CD4-positive, alpha-beta T cell treated with Interleukin-17A for 4 hours (primary cell): Measurements from ENCODE around the gene MGRN1.

ENCODE experiments used
- DNase-seq: peaks from one replicate; pipeline ENCODE4 v3.0.0-alpha.2; 2020; ENCODE audit warnings: mixed read lengths

MGRN1 gene

GRCh38 chr16:4625560-4626159, 1.0 kb downstream of the MGRN1 start:
- no peak for DNase-seq

- DNase-seq: no peak
Observed at GRCh38 chr16:4626396-4626795, 1.8 kb downstream of the MGRN1 start.

DNA sequence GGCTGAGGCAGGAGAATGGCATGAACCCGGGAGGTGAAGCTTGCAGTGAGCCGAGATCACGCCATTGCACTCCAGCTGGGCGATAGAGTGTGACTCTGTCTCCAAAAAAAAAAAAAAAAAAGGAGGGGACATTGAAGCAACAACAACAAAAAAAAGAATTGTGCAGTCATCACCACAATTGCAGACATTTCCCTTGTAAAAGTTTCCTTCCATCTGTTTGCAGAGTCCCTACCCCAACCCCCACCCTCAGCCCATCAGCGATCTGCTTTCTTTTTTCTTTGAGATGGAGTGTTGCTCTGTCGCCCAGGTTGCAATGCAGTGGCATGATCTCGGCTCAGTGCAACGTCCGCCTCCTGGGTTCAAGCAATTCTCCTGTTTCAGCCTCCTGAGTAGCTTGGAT, 3.7 kb downstream of the MGRN1 start:
- DNase-seq: no peak

- DNase-seq: no peak
Observed at GRCh38 chr16:4631444-4631843, 6.8 kb downstream of the MGRN1 start.

DNA sequence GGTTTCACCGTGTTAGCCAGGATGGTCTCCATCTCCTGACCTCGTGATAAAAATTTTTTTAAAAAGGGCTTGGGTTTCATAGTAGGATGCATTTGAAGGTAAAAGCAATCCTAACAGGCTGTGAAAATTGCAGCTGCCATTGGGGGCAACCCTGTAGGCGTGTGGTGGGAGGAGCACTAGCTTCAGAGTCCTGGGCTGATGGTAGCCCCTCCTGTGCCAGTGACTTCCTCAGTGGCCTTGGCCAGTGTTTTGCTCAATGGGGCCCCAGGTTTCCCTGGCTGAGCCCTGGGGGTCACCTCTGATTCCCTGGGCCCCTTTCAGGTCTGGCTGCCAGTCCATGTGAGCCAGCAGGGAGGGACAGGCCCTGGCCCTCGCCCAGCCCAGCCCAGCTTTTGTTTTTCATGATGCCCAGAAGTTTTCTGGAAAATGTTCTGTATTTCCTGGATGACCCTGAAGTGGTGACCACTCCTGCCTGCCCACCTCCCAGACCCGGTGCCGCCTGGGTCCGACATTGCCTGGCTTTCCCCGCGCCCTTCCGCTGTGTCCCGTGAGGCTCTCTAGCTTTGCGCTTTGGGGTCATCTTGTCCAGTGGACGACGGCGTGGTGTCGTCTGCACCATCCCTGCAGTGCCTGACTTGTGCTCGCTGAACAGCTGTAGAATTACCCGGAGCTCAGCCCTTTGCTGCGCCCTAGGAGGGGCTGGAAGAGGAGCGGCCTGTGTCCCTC, 9.4 kb downstream of the MGRN1 start:
- no peak for DNase-seq

DNA sequence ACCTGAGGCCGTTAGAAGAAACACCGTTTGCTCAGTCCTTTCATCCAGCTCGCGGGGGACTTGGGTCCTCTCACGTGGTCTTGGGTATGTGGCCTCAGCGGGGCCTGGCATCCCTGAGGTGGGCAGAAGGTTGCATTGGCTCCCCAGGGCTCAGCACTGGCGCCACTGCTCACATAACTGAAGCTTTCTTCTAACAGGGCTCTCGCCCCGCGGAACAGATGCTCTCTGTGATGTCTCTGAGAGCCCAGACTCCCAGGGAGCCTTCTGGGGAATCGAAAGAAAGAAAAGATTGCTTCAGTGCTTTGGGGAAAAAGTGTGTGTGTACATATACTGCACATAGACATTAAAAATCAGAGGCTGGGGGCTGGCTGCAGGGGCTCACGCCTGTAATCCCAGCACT, 10.1 kb downstream of the MGRN1 start:
- DNase-seq: no peak

GRCh38 chr16:4636196-4636595, 11.6 kb downstream of the MGRN1 start:
- no peak for DNase-seq

DNA sequence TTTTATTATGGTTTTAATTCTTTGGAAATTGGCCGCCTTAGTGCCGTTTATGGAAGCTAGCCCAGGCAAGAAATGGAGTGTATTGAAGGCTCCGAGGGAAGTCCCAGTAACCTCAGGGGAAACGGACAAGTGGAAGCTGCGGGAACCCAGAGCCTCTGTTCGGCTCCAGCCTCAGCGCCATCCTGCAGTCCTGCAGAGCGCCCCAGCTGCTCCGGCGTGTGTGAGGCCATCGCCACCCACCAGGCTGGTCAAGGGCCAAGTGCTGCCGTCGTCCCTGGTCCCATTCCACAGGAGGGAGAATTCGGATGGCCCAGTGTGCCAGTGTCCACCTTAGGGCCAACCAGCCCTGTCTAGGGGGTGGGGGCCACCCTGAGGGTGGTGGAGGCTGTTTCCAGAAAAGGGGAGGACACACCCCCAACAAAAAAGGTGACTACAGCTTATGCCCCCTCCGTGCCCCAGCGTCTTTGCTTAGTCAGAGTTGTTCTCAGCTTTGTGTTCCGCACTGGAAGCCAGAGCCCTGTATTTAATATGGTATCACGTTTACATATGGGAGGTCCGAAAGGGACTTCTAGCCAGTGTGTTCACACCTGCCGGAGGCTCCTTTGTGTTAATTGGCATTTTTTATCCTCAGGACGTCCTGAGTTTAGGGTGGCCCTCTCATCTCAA, 13.0 kb downstream of the MGRN1 start:
- DNase-seq: no peak

DNA sequence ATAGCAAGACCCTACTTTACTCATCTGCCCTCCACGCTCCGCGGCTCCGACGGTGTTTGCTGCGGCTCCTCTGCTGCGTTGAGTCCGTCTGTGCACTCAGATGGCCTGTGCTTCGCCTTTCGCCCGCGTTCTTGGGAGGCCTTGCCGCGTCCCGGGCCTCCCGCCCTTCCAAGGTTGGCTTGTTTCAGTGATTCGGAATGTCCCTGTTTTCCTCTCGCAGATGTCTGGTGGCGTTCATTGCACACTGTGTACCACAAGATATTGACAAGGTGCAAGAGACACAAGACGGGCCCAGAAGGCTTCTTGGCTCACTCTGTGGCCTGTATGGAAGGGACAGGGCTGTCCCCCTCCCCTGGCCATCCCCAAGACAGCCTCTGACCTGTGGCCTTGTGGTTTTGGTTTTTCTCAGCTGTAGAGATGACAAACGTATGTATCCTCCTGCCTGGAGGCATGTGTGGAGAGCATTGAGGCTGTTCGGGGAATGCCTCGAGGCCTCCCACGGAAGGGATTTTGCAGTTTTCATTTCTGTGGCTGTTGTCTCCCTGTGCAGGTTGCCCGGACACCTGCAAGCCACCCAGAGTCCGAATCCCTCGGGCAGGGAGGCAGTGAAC, 15.4 kb downstream of the MGRN1 start:
- DNase-seq: no peak

- no peak for DNase-seq
Observed at GRCh38 chr16:4640572-4641305, 16.1 kb downstream of the MGRN1 start.

DNA sequence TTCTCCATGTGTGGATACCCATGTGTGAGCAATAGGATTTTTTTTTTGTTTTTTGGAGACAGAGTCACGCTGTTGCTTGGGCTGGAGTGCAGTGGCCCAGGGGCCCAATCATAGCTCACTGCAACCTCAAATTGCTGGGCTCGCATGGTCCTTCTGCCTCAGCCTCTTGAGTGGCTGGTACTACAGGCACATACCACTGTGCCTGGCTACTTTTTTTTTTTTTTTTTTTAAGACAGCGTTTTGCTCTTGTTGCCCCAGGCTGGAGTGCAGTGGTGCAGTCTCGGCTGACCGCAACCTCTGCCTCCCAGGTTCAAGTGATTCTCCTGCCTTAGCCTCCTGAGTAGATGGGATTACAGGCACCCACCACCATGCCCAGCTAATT, 16.7 kb downstream of the MGRN1 start:
- DNase-seq: no peak

- no peak for DNase-seq
Observed at GRCh38 chr16:4641895-4642294, 17.3 kb downstream of the MGRN1 start.

- DNase-seq: peak; percentile 30
Observed at GRCh38 chr16:4646773-4647643, 22.4 kb downstream of the MGRN1 start.

DNA sequence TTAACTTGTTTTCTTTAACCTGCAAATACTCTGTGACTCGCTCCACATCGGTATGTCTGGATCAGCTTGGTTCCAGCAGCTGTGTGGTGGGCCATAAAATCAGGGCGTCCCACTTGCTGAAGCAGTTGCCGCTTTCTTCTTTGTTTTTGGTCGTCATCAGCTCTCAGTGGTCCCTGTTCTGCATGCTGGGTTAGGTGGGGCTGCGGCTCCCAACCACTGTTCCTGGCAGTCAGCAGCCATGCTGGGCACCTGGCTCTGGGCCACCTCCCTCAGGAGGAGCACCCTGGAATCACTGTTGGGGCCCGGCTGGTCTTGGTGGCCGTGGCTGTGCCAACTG, 23.0 kb downstream of the MGRN1 start:
- DNase-seq: no peak

DNA sequence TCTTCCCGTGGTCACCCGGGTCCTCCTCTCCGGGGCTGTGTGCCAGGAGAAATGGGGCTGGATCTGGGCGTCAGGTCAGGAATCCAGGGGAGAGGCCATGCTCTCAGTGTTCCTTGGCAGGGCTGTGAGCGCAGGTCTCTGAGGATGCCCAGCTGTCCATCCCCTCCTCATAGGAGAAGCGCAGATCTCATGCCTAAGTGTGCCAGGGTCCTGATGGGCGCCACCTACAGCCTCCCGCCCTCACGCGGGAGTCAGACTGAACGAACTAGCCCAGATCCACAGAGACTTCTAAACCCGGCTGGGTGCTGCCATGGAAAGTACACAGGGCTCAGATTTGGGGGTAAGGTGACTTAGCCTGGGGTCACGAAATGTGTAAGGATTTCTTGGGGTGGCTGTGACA, 24.3 kb downstream of the MGRN1 start:
- DNase-seq: no peak

- DNase-seq: peak; percentile 28
Observed at GRCh38 chr16:4649744-4650442, 25.3 kb downstream of the MGRN1 start.

DNA sequence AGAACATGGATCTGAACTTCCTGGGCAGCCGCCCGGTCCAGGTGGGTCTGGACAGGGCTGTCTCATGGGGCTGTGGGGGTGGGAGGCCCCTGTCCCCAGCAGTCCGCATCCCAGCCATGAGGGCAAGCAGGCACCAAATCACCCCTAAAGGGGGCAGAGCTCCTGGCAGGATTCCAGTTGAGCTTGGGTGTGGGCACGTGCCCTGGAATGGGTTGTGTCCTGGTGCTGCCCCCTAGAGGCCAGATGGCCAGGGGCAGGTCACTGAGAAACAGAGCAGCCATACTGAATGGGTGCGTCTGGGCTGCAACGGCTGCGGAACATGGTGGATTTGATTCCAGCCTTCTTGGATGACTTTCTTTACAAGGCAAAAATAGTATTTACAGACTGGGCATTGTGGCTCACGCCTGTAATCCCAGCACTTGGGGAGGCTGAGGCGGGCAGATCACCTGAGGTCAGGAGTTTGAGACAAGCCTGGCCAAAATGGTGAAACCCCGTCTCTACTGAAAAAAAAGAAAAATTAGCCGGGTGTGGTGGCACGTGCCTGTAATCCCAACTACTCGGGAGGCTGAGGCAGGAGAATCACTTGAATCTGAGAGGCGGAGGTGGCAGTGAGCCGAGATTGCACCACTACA, 25.9 kb downstream of the MGRN1 start:
- DNase-seq: peak; percentile 81

GRCh38 chr16:4651827-4652226, 27.2 kb downstream of the MGRN1 start:
- no peak for DNase-seq

DNA sequence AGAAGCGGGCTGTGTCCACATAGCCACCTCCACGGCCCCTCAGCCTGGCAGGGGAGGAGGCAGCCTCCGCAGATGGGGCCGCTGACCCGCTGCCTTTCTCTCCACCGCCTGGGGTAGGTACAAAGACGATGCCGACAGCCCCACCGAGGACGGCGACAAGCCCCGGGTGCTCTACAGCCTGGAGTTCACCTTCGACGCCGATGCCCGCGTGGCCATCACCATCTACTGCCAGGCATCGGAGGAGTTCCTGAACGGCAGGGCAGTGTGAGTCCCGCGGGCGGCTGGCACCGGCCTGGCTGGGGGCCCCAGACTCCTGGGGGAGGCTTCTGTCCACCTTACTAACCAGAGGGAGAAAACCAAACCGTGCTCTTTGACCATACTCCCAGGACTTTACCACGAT, 27.9 kb downstream of the MGRN1 start:
- DNase-seq: no peak

DNA sequence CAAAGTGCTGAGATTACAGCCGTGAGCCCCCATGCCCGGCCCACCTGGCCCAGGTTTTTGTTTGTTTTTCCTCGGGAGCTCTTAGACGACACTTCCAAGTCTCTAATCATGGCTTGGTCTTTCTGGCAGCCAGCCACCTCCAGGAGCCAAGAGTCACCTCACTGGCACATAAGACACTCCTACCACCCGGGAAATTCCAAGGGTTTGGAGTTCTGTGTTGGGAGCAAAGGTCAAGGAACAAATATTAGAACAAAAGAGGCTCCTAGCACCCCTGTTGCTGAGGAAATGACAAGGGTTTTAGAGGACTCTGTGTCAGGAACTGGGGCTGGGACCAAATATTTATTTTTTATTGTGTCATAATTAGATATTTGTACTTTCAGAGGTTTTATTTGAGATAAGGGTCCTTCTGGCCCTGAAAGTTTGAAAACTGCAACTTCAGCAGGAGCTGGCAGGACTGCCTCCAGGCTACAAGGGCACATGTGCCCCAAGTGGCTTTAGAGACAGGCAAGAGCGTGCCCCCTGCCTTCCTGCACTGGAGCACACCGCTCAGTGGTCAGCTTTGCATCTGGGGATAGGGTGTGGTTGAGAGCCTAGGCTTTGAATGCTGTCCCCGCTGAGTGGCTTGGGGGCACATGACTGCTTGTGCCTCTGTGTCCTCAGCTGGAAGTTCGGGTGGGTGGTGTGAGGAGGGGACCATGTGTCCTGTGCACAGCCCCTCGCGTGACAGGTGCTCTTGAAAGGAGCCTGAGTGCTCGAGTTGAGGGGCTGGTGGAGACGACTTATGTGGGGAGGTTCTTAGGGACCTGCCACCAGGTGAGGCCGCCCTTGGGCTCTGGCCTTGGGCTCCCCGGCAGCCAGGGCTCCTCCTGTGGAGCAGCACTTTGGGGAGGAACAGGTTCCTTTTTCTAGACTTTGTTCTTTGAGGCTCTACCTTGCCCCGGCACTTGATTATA, 29.7 kb downstream of the MGRN1 start:
- no peak for DNase-seq
